Left lung (tissue), 10 donors: Measurements from ENCODE around the gene ADAMTS17. TPM values are rescaled to one million over a fixed set of nuclear protein-coding genes. Genes with fewer than 3 reads are reported as not detected.

ENCODE experiments used
- ATAC-seq: fragments of 200-7000 bp; cut with Tn5 transposase; one replicate; pipeline ENCODE4 v1.9.1; 2020; ENCODE audit warnings: moderate library complexity
- DNase-seq, 4 donors: peaks; one replicate each; pipeline ENCODE4 v3.0.0-alpha.2; 2013 to 2020
- H3K27ac ChIP-seq, 2 donors: fragments of 200-600 bp; sonication (generic) in 1 of 2; one replicate each; pipeline versions ENCODE4 v1.5.0 to v1.8.0; 2020 to 2021
- H3K27me3 ChIP-seq, 2 donors: fragments of 200-600 bp; sonication (generic) in 1 of 2; one replicate each; pipeline versions ENCODE4 v1.5.0 to v1.8.0; 2020 to 2021
- H3K36me3 ChIP-seq, 2 donors: fragments of 200-600 bp; sonication (generic) in 1 of 2; one replicate each; pipeline versions ENCODE4 v1.5.0 to v1.8.0; 2020 to 2021
- H3K4me1 ChIP-seq, 2 donors: fragments of 200-600 bp; one replicate each; pipeline ENCODE4 v1.8.0; 2021
- H3K4me3 ChIP-seq, 2 donors: fragments of 200-600 bp; sonication (generic) in 1 of 2; one replicate each; pipeline versions ENCODE4 v1.5.0 to v1.8.0; 2020 to 2021; ENCODE audit warnings: mild to moderate bottlenecking in 1 of 2
- H3K9me3 ChIP-seq, 2 donors: fragments of 200-600 bp; sonication (generic) in 1 of 2; one replicate each; pipeline versions ENCODE4 v1.5.0 to v1.8.0; 2020 to 2021
- intact Hi-C, 2 donors: fragments of 100-400 bp; cut with DNase I; formaldehyde crosslinking; loops; one replicate each; pipeline versions ENCODE4 v1.11.2 to v1.14.2; 2022
- polyA plus RNA-seq, 6 donors: library from polyadenylated mRNA; unstranded; fragments of 120-200 nt; gene quantifications; one replicate each; pipeline ENCODE4 v1.2.1, GENCODE V29; 2013; ENCODE audit not compliant: insufficient read length in 6 of 6
- total RNA-seq, 2 donors: library from RNA; stranded (reverse); fragmentation: NEBNext Ultra II Directional; extraction: Animal tissue kit (Norgen Biotek cat#: 25700); gene quantifications; one replicate each; pipeline ENCODE4 v1.2.1, GENCODE V29; 2021
- TF ChIP-seq, protein P1 (sequence below), 2 donors: fragments of 200-600 bp; sonication (generic) in 1 of 2; IDR thresholded peaks; one replicate each; pipeline versions ENCODE4 v1.5.0 to v1.8.0; 2021; ENCODE audit warnings: antibody characterized with exemption in 2 of 2
- donor health status: DM: no; HTN: yes; CAD: no.
- donor health status: DM: no; HTN: no; CAD: no.

Gene ADAMTS17
- total and polyA plus RNA-seq, 8 donors: 2.0 to 3.9 (median 3.4) TPM

- no peak for ATAC-seq
These were observed 96.8 kb downstream of the ADAMTS17 start for GRCh38 chr15:100244796-100245486.

GRCh38 chr15:100242989-100243388 is 98.8 kb downstream of the ADAMTS17 start:
- DNase-seq: no peak
- H3K4me1 ChIP-seq: no peaks in the 10 kb centered on the region
- TF ChIP-seq, protein P1, sequence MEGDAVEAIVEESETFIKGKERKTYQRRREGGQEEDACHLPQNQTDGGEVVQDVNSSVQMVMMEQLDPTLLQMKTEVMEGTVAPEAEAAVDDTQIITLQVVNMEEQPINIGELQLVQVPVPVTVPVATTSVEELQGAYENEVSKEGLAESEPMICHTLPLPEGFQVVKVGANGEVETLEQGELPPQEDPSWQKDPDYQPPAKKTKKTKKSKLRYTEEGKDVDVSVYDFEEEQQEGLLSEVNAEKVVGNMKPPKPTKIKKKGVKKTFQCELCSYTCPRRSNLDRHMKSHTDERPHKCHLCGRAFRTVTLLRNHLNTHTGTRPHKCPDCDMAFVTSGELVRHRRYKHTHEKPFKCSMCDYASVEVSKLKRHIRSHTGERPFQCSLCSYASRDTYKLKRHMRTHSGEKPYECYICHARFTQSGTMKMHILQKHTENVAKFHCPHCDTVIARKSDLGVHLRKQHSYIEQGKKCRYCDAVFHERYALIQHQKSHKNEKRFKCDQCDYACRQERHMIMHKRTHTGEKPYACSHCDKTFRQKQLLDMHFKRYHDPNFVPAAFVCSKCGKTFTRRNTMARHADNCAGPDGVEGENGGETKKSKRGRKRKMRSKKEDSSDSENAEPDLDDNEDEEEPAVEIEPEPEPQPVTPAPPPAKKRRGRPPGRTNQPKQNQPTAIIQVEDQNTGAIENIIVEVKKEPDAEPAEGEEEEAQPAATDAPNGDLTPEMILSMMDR (IDR thresholded peaks at IDR 0.05): no peak
- H3K27me3 ChIP-seq: no peaks in the 10 kb centered on the region
- H3K27ac ChIP-seq: no peak overlapping the region
- no peak for ATAC-seq
- intact Hi-C loops: no loop called here
- peaks cover 0 to 5% of the 10 kb centered on the region in 2 donors for H3K9me3 ChIP-seq
- no peaks in the 10 kb centered on the region for H3K36me3 ChIP-seq
- no peak overlapping the region for H3K4me3 ChIP-seq

More at GRCh38 chr15:100244796-100245486, 96.8 kb downstream of the ADAMTS17 start:
- no peaks in the 10 kb centered on the region for H3K27me3 ChIP-seq
- H3K27ac ChIP-seq: no peak overlapping the region
- TF ChIP-seq, protein P1 (IDR thresholded peaks at IDR 0.05): no peak
- intact Hi-C loops: no loop called here
- peaks cover 0 to 5% of the 10 kb centered on the region in 2 donors for H3K9me3 ChIP-seq
- no peaks in the 10 kb centered on the region for H3K36me3 ChIP-seq
- no peak overlapping the region for H3K4me3 ChIP-seq
- no peaks in the 10 kb centered on the region for H3K4me1 ChIP-seq
- no peak for DNase-seq

- DNase-seq (no peak), ATAC-seq (no peak)
- Histone ChIP-seq H3K4me1 (no peaks in the 10 kb centered on the region), H3K4me3 (no peak overlapping the region), H3K9me3 (peaks cover 0 to 5% of the 10 kb centered on the region in 2 donors), H3K27ac (no peak overlapping the region), H3K27me3 (no peaks in the 10 kb centered on the region), H3K36me3 (no peaks in the 10 kb centered on the region)
- TF ChIP-seq, protein P1 (IDR thresholded peaks at IDR 0.05): no peak
- intact Hi-C loops: no loop called here
These were observed 99.9 kb downstream of the ADAMTS17 start for GRCh38 chr15:100241572-100242482.

GRCh38 chr15:100236981-100237720 is 104.6 kb downstream of the ADAMTS17 start:
- no peaks in the 10 kb centered on the region for H3K27me3 ChIP-seq
- no peak overlapping the region for H3K27ac ChIP-seq
- ATAC-seq (no peak), DNase-seq (no peak)
- H3K36me3 ChIP-seq: no peaks in the 10 kb centered on the region
- no peaks in the 10 kb centered on the region for H3K4me1 ChIP-seq
- TF ChIP-seq, protein P1 (IDR thresholded peaks at IDR 0.05): no peak
- H3K4me3 ChIP-seq: no peak overlapping the region
- intact Hi-C loops: no loop called here
- H3K9me3 ChIP-seq: no peaks in the 10 kb centered on the region
